NCI-H82 treated with DMSO at 0.1 percent for 48 hours (cell line): ENCODE measurements around the gene SLCO6A1.
"Not testable (repeated sequence)": the region's sequence is repeated elsewhere in the genome, so short reads cannot be mapped to it uniquely, and the experiment has no call there.

ENCODE experiments used
- DNase-seq: peaks from one replicate; lab custom pipeline; 2025; ENCODE audit not compliant: unreplicated experiment; lab: John Stamatoyannopoulos, UW

SLCO6A1 gene, protein sequence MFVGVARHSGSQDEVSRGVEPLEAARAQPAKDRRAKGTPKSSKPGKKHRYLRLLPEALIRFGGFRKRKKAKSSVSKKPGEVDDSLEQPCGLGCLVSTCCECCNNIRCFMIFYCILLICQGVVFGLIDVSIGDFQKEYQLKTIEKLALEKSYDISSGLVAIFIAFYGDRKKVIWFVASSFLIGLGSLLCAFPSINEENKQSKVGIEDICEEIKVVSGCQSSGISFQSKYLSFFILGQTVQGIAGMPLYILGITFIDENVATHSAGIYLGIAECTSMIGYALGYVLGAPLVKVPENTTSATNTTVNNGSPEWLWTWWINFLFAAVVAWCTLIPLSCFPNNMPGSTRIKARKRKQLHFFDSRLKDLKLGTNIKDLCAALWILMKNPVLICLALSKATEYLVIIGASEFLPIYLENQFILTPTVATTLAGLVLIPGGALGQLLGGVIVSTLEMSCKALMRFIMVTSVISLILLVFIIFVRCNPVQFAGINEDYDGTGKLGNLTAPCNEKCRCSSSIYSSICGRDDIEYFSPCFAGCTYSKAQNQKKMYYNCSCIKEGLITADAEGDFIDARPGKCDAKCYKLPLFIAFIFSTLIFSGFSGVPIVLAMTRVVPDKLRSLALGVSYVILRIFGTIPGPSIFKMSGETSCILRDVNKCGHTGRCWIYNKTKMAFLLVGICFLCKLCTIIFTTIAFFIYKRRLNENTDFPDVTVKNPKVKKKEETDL

DNA sequence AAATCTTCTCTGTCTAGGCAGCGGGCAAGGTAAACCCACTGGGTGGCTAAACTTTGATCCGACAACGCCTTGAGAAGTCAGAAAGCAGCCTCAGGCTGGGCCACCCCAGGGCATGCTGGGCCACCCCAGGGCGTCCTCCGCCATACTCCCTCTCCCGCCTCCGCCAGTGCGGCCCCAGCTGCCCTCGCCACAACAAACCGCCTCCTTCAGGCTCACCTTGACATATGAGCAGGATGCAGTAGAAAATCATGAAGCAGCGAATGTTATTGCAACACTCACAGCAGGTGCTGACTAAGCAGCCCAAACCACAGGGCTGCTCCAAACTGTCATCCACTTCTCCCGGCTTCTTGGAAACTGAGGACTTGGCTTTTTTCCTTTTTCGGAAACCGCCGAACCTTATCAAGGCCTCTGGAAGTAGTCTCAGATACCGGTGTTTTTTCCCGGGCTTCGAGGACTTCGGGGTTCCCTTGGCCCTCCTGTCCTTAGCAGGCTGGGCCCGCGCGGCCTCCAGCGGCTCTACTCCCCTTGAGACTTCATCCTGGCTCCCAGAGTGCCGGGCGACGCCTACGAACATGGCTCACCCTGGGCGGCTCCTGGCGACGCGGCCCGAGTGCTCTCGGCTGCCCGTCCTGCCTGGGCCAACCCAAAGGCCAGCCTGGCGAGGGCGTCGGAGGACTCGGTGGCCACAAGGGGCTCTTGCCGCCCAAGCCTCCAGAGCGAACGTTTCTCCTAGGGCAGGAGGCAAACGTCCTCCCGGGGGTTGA is at the start of gene SLCO6A1:
Gene SLCO6A1 (minus strand): TSS at position 731 of the 764 bp plus-strand sequence. CDS start 157 bp downstream, at position 574.
- DNase-seq: no peak

DNA sequence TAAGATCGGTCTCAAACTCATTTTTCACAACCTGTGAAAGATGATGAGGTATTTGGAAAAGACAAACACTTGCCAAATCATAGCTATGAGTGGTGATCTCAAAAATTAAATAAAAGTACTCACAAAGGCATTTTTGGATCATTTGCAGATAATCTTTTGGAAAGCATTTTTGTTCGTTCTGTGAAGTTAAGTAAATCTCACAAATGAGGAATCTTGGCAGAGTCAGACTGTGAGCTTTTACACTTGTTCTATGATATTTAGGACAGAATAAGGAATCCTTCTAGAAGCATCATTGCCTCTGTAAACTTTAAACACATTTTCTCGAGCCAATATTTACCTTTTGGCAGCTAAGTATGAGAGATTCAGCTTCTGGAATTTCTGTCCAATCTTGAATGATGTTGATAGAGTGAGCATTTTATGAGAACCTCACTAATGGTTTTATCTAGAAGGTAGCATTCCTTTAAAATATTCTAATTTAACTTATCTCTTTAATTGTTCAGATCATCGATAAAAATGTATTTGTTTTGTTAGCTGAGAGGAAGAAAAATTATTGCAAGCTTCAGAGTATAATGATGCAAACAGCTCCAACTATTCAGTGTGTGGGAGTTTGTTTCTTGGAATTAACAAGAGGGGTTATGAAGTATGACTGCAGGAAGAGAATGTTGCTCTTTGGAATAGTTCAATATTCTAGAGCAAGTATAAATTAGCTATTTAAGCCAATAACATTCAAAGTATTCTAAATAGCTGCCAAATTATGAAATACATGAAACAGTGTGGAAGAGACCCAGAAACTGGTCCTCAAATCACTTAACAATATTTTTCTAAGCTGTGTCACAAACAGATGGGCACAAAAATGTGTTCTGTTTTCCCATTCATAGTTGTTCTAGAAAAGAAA is 48.6 kb upstream of the SLCO6A1 start:
- no peak for DNase-seq

DNA sequence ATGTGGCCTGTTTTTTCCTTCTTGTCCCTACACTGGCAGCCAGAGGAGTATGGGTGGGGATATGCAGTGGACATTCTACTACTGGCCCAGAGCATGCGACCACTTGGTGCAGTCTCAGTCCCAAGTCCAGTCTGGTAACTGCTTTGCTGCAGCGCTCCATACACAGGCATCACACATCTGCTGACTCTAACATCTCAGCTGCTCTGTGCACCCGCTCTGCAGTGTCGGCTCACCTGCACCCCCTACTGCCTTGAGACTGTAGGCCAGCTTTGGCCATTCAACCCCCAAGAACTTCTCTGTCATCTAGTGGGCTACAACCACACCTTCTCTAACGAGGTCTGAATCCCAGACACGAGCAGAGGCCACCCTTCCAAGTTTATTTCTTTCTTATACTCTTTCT is 46.4 kb upstream of the SLCO6A1 start:
- DNase-seq: no peak

DNA sequence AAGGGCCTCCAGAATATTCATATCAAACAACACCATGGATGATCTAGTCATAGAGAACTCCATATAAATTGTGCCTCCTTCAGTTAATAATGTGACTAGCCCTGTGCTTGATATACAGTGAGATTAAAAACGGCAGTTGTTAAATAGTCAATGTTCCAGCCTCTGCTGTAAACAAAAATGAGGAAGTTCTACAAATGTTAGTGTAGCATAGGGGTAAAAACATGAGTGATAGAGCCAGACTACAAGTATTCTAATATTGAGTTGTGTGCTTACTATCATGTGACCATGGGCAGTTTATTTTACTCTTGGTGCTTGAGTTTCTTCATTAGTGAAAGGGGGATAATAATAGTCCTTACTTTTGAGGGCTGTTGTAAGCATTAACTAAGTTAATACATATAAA is 43.3 kb upstream of the SLCO6A1 start:
- no peak for DNase-seq

DNA sequence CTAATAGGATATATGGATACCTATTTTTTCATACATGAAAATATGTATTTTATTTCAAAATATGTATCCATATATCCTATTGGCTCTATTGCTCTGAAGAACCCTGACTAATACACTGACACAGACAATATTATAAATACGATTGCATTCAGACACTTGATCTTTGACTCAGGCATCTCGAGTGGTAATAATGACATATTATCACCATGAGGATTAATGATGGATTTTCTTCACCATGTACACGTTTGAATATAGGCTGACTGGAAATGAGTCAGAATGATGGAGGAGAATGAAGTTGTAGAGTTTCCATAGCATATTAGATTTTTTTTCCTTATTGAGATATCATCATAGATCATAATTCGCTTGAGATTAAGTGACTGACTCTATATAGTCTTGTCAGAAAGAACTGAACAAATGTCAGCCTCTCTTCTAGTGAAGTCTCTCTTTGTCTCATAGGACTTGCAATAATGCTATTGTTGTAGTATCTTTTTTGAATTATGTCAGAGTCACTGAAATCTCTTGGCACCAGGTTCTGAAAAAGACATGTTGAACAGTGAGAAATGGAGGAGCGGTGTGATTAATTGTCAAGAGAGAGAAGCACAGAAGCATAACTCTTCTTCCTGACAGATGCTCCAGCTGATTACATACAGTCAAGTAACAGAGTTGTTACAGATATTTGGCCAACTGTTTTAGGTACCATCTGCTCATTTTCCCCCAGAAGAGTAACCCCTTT is 41.4 kb upstream of the SLCO6A1 start:
- no peak for DNase-seq

DNA sequence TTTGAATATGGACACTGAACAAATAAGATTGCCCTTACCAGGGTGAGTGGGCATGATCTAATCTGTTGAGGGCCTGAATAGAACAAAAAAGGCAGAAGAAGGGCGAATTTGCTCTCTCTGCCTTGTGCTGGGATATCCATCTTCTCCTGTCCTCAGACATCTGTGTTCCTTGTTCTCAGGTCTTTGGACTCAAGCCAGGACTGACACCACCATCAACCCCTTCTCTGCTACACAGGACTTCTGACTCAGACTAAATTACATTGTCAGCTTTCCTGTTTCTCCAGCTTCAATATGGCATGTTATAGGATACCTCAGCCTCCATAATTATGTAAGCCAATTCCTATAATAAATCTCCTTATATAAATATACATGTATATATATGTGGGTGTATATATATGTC is 40.8 kb upstream of the SLCO6A1 start:
- DNase-seq: no peak

DNA sequence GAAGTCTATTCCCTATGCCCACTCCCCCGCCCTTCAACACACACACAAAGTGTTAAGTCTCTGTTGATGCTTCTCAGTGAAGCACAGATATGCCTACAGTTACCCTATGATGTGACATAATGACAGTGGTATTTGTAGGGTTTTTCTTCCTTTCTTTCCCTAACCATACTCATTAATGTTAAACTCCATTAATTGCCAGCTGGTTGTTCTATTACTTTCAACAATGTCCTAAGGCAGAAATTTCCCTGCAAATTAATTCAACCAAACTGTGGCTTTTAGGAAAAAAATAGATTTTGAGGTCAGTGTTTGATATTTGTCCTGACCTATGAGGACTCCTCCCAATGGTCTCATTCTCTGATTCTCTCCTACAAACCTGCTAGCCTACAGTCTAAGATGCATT is 38.2 kb upstream of the SLCO6A1 start:
- no peak for DNase-seq

DNA sequence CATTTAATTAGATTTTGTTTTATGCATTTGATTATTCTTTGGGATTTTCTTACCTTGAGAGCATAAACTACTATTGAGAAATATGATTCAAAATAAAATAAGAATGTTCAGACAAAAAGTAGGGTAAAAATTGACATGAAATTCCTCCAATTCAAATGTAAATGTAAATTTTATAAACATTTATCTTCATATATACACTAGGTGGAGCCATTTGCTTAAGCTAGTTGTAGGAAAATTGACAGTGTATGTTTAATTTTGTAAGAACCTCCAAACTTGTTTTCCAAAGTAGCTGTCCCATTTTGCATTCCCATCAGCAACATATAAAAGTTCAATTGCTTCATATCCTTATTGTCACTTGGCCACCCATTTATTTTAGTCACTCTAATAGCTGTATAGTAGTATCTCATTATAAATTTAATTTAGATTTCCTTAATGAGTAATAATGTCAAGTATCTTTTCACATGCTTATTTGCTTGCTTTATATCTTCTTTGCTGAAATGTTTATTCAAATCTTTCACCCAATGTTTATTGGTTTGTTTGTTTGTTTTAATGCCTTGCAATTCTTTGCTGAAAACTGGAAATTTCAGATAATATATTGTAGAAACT is 37.6 kb upstream of the SLCO6A1 start:
- no peak for DNase-seq

DNA sequence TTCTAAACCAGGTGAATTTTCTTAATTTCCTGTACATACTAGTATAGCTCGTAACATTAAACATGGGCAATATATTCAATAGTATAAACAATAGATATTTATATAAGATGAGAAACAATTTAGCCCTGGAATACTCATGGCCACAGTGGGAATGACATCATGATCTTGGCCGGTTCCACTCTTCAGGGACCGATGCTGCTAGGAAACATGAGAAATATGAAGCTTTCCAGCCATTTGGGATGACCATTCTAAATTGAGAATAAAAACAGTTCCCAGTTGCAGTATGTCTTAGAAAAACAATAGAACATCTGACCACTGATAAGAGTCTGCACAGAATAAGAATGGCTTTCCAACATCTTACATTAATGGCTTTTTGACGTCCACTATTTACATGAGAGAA is 33.3 kb upstream of the SLCO6A1 start:
- no peak for DNase-seq

DNA sequence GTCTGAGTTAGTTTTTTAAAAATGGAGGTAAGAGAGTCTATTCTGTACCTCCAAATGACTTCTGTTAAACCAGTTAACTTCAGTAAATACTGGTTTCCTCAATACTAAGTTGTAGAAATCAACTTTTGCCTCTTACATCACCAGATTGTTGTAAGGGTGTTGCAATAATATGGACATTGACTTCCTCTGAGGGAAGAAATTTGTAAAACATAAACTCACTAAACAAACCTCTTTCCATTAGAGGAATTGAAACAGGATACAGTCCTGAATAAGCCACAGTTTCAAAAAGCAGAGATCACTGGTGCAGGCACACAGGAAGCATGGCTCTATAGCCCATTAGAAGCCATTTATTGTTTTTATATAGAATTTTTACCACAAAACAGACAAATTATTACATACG is 32.7 kb upstream of the SLCO6A1 start:
- no peak for DNase-seq

DNA sequence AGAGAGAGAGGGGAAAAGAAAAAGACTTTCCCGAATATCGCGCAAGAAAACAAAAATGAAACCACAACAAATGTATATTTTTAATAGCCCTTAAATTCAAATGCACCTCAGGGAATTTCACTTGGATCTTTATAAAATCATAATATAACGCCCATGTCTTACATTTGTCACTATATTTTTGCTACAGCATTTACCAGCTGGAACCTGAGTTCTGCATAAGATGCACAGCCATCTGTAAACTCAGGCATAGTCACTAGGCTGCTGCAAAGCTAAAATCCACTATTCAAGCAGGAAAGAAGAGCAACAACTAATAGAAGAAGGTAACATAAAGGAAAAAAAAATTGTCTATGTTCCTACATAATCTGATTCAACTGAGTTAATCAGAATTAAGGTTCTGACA is 30.6 kb upstream of the SLCO6A1 start:
- DNase-seq: no peak

DNA sequence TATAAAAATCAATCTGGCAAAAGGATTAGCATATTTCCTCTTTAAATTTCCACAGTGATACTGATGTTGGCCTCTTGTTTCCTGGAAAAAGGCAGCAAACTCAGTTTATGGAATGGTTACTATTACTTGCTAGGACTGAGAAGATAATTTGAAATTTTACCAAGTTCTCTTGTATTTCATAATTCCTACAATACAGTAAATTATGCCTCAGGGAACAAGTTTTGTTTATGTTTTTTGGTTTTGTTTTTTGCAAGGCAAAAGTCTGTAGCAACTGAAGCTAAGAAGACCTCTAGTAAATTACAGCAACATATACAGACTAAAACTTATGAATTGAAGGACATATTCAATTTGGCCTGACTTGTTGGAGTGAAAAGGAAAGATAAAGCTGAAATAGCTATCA is 30.2 kb upstream of the SLCO6A1 start:
- DNase-seq: no peak

DNA sequence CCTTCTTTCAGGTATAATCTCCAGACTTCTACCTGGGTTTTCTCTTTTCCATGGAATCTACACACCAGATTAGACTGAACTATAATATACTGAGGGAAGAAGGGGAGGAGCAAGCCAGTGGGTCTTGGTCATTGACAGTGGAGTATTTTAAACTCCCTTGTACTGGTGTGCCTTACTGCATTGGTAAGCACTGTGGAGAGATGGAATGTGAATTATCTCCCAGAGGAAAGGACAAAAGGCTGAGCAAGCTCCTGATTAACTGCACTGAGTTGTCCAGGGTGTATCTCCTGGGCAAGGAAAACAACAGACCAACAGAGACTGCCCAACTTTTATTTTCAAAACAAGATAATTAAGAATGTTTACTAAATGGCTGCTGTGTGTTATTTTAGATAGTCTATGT is 29.8 kb upstream of the SLCO6A1 start:
- no peak for DNase-seq

DNA sequence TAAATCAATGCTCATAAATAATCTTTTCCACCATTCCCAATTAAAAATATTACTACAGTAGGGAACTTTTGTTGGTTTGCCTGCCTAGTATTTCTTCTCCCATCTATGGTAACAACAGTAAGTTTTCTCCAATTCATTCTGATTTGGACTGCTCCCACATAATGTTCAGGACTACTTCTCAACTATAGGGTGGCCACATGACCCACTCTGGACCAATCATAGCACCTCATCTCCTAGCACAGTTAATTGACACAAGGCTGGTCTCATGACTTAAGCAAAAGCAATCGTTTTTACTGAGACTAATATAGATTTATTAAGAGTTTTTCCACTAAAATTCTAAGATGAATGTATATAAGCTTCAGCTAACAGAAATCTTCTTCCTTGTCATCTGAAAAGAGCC is 28.7 kb upstream of the SLCO6A1 start:
- DNase-seq: no peak

DNA sequence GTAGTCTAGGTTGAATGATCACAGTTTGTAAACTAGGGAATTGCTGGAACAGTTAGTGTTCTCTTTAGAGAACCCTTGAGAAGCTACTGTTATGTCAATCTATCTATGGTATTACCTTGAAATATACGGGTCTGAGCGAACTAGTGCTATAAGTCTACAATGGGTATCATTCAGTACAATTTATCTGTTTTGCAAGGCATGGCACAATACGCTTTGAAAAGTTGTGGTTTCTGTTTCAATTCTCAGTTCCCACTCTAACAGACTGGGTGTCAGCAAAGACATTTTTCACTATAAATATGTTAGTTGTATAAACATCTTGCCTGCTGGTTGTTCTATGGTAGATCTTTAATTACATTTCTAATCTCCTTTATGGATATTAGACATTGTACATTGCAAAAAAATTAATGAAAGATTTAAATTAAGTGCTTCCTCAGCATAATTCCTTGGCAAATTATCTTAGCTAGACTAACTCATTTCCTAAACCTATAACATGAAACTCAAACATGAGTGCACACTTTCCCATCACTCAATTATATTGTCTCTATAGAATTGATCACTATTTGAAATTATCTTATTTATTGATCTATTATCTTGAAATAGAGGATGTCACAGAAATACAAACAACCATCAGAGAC is 24.9 kb upstream of the SLCO6A1 start:
- no peak for DNase-seq

DNA sequence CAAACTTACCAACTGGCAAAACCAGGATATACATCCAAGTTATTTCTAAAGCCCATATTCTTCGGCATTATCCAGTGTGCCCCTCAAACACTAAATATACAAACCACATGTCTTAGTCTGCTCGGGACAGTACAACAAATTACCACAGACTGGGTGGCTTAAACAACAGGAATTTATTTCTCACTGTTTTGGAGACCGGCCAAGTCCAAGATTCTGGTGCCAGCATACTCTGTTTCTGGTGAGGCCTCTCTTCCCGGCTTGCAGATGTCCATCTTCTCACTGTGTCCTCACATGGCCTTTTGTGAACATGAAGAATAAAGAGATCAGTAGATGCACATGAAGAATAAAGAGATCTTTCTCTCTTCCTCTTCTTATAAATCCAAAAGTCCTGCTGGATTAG is 12.9 kb upstream of the SLCO6A1 start:
- no peak for DNase-seq

DNA sequence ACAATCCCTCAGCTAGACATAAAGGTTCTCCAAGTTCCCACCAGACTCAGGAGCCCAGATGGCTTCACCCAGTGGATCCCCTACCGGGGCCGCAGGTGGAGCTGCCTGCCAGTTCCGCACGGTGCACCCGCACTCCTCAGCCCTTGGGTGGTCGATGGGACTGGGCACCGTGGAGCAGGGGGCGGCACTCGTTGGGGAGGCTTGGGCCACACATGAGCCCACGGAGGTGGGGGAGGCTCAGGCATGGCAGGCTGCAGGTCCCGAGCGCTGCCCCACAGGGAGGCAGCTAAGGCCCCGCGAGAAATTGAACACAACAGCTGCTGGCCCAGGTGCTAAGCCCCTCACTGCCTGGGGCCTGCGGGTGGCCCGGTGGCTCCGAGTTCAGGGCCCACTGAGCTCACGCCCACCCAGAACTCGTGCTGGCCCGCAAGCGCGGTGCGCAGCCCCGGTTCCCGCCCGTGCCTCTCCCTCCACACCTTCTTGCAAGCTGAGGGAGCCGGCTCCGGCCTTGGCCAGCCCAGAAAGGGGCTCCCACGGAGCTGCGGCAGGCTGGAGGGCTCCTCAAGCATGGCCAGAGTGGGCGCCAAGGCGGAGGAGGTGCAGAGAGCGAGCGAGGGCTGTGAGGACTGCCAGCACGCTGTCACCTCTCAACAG is 7.4 kb downstream of the SLCO6A1 start:
- DNase-seq: not testable (repeated sequence)

DNA sequence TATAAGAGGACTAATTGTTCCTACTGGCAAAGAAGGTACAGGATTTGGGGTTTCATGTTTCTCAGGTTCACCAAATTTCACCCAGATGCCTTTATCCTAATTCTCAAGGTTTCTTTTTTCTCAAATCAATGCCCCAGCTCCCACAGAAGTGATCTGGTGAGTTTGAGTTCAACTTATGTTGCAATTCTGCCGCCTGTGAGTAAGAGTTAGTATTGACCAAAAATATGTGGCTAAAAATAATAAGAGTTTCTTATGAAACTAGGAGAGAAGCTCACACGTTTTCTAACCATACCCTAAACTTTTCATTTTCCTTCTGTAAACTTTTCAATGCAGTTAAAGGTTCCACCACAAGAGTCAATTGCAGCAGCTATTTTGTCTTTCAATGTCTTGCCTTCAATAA is 15.1 kb downstream of the SLCO6A1 start:
- DNase-seq: no peak
